IPS-18c (cell line): ENCODE measurements around the gene TBATA.

Experiments
- H3K4me3 ChIP-seq: 2 replicates; pipeline ENCODE4 v1.7.0; 2013; ENCODE audit warnings: low read depth, mild to moderate bottlenecking, low read length, moderate library complexity; ENCODE audit not compliant: insufficient read depth
- H3K9me3 ChIP-seq: one replicate; pipeline ENCODE4 v1.6.1; 2013; ENCODE audit warnings: mild to moderate bottlenecking, low read length, moderate library complexity; ENCODE audit not compliant: control insufficient read depth, insufficient read depth

The TBATA gene

GRCh38 chr10:70742537-70743429 lies 42.4 kb downstream of the TBATA start:
- H3K9me3 ChIP-seq = peaks cover 2% of the 10 kb centered on the region

GRCh38 chr10:70740406-70741288 lies 44.5 kb downstream of the TBATA start:
- Histone ChIP-seq H3K9me3 (peaks cover under 1% of the 10 kb centered on the region), H3K4me3 (no peak overlapping the region)

More at GRCh38 chr10:70742537-70743429, 42.4 kb downstream of the TBATA start:
- no peak overlapping the region for H3K4me3 ChIP-seq

DNA sequence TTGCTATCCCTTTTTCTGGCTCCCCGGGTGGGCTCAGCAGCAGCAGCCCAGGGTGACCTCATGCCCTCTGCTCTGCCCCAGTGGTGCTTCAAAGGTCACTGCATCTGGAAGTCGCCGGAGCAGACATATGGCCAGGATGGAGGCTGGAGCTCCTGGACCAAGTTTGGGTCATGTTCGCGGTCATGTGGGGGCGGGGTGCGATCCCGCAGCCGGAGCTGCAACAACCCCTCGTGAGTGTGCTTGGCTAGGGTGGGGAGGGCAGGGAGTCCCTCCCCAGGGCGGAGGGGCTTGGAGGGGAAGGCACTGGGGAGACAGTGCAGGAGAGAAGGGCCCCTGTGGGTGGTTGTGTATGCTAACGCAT lies 46.4 kb downstream of the TBATA start:
- Histone ChIP-seq H3K9me3 (no peaks in the 10 kb centered on the region), H3K4me3 (no peak overlapping the region)

- H3K9me3 ChIP-seq = no peaks in the 10 kb centered on the region
- no peak overlapping the region for H3K4me3 ChIP-seq
Measured at GRCh38 chr10:70738006-70738760, 47.0 kb downstream of the TBATA start.

DNA sequence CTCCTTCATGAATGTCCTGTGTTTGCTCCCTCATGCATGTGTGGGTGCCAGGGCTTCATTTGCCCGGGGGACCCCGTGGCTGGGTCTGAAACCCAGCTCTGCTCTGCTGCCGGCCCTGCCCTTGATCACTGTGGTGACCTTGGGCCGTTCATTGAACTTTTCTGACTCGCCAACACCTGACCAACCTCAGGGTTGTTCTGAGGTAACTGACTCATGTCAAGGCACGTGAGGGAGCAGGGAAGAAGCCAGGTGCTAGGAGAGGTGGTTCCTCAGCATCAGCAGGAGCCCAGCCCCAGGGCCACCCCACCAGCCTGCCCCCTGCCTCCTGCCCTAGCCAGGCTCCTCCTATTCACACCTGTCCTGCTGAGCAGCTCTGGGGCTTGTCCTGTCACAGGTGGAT lies 47.9 kb downstream of the TBATA start:
- H3K4me3 ChIP-seq = no peak overlapping the region
- no peaks in the 10 kb centered on the region for H3K9me3 ChIP-seq

GRCh38 chr10:70736525-70736924 lies 48.7 kb downstream of the TBATA start:
- no peaks in the 10 kb centered on the region for H3K9me3 ChIP-seq
- no peak overlapping the region for H3K4me3 ChIP-seq

- no peaks in the 10 kb centered on the region for H3K9me3 ChIP-seq
- H3K4me3 ChIP-seq = no peak overlapping the region
Measured at GRCh38 chr10:70735161-70735560, 50.0 kb downstream of the TBATA start.

DNA sequence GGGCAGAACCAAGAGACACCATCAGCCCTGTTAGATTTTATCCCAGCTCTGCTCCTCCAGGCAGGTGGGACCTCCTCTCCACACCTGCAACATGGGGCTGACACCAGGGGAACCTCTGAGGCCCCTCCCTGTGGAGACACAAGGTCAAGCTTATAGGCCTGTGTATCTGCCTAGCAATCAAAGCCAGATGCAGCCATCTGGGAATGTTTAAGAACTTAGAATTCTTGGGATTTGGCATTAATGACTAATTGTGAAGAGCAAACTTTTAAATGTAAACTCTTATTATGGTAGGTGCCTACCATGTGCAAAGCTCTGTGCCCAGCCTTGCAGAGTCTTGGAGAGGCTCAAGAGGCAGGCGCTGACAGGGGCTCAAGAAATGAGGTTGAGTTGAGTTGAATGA lies 52.1 kb downstream of the TBATA start:
- Histone ChIP-seq H3K4me3 (no peak overlapping the region), H3K9me3 (no peaks in the 10 kb centered on the region)

- Histone ChIP-seq H3K4me3 (no peak overlapping the region), H3K9me3 (no peaks in the 10 kb centered on the region)
Measured at GRCh38 chr10:70732569-70732968, 52.6 kb downstream of the TBATA start.

DNA sequence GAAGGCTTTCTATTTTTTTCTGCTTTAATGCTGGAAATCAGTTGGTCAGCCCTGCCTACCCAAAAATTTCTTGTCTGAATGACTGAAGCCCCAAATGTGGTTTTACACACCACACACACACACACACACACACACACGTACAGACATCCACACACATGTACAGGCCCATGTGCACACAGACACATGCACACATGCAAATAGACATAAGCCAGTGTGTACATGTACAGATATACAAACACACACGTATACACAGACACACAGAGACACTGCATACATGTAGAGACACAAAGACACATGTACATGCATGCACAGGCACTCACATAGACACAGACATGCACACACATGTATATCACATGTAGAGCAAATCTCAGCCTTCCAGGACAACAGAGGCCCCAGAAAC lies 54.2 kb downstream of the TBATA start:
- Histone ChIP-seq H3K4me3 (no peak overlapping the region), H3K9me3 (no peaks in the 10 kb centered on the region)

- Histone ChIP-seq H3K9me3 (no peaks in the 10 kb centered on the region), H3K4me3 (no peak overlapping the region)
Measured at GRCh38 chr10:70729763-70730357, 55.3 kb downstream of the TBATA start.

- no peak overlapping the region for H3K4me3 ChIP-seq
- H3K9me3 ChIP-seq = no peaks in the 10 kb centered on the region
Measured at GRCh38 chr10:70728328-70728727, 56.8 kb downstream of the TBATA start.

DNA sequence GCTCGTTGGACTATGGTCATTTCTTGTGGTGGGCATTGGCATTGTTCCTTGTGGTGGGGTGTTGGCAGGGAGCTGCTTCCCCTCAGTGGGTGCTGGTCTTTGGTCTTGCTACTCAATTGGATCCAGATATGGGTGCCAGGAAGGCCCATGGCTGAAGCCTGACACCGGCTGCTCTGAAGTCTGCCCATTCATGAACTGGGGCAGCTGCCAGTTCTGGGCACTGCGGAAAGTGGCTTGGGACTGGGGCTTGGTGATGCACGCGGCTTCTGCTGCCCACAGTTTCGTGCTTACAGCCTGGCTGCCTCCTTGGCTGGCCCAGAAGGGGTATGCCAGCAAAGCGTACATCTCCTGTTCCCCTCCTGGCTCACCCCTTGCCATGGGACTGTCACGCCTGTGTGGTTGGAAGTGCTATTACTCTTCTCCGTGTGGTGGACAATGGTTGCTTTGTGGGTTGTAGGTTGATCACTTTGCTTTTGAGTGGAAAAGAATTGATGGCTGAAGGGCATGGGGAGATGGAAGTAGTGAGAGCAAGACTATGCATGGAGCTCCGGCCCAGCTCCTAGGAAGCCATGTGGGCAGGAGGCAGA lies 58.2 kb downstream of the TBATA start:
- Histone ChIP-seq H3K4me3 (no peak overlapping the region), H3K9me3 (no peaks in the 10 kb centered on the region)

- H3K9me3 ChIP-seq = no peaks in the 10 kb centered on the region
- H3K4me3 ChIP-seq = no peak overlapping the region
Measured at GRCh38 chr10:70723771-70724170, 61.4 kb downstream of the TBATA start.

GRCh38 chr10:70722820-70723424 lies 62.3 kb downstream of the TBATA start:
- Histone ChIP-seq H3K4me3 (no peak overlapping the region), H3K9me3 (no peaks in the 10 kb centered on the region)
